ENCODE results near the gene IGLL1.

DNA sequence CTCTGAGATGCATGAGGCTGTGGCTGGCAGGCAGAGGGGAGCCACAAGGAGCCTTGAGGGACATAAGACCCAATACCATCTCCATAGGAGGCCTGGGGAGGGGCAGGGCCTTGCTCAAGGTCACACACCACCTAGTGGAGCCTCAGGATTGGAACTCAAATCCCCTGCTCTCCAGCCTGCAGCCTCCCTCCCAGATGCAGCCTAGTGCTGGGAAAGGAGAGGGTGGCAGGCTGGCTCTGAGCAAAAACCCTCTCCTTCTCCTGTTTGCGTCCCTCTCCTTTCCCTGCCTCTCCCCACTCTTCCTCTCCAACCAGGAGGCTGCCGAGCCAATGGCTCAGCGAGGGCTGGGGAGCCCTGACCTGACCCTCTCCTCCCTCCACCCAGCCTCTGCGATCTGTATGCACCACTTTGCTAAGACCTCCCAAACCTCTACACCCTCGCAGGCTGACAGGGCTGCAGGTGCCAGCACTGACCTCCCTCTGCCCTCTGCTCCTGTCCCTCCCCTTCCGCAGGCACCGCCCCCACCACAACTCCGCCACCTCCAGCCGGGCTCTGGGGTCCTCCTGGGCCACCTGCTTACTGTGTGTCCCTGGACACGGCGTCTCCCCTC is 14.7 kb downstream of the IGLL1 start:
- TF ChIP-seq, protein P1, sequence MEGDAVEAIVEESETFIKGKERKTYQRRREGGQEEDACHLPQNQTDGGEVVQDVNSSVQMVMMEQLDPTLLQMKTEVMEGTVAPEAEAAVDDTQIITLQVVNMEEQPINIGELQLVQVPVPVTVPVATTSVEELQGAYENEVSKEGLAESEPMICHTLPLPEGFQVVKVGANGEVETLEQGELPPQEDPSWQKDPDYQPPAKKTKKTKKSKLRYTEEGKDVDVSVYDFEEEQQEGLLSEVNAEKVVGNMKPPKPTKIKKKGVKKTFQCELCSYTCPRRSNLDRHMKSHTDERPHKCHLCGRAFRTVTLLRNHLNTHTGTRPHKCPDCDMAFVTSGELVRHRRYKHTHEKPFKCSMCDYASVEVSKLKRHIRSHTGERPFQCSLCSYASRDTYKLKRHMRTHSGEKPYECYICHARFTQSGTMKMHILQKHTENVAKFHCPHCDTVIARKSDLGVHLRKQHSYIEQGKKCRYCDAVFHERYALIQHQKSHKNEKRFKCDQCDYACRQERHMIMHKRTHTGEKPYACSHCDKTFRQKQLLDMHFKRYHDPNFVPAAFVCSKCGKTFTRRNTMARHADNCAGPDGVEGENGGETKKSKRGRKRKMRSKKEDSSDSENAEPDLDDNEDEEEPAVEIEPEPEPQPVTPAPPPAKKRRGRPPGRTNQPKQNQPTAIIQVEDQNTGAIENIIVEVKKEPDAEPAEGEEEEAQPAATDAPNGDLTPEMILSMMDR (conservative IDR thresholded peaks at IDR 0.05; ENCODE audit: low read length), result 0 out of 2 replicates have a peak, but pooled peaks have one; percentile 20
- no peak for TF ChIP-seq EZH2phosphoT487 (IDR thresholded peaks at IDR 0.05; ENCODE audit: borderline replicate concordance, low read depth, low read length)
